CD4-positive, alpha-beta T cell treated with Interleukin-6 at 100 ng/mL for 8 hours (primary cell): ENCODE results near the gene SLC22A23.

ENCODE experiments used
- DNase-seq: peaks from one replicate; pipeline ENCODE4 v3.0.0-alpha.2; 2020; ENCODE audit warnings: mixed read lengths, low spot score

Gene SLC22A23

DNA sequence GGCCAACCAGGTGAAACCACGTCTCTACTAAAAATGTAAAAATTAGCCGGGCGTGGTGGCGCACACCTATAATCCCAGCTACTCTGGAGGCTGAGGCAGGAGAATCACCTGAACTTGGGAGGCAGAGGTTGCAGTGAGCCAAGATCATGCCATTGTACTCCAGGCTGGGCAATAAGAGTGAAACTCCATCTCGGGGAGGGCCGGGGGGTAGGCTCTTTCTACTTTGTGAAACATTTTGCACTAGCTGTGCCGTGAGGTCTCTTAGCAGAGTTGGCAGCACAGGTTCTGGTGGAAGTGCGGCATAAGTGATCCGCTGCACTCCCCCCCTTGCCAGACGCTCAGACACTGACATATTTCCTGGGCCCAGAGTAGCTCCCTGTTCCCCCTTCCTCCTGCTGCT, 173.6 kb downstream of the SLC22A23 start:
- DNase-seq: no peak

DNA sequence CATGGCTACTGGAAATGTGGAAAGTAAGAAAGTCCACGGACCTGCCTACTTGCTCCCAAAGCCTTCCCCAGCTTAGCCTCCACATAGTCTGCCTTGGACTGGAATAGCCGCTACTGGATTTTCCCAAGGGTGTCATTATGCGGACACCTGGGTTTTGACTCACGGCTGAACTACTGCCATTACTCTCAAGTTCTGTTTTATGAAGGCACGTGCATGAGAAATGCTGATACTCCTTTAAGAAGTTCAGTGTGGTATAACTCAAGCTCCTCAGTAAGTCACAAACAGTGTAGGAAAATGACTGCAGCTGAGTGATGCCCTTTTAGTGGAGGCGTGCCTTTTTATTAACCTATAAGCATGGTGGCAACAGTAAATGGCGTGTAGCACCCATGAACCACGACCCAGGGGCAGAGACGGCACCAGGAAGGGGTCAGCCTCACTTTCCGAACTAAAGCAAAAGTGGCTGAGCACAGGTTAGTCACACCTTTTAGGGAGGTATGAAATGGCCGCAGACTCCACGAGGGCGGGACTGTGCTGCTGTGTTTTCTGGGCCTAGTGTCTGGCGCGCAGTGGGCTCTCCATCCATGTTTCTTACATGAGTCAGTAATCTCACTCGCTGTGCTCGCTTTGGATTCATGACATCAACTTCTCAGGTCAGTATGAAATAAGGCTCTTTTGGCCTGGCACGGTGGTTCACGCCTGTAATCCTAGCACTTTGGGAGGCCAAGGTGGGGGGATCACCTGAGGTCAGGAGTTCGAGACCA, 174.2 kb downstream of the SLC22A23 start:
- no peak for DNase-seq

DNA sequence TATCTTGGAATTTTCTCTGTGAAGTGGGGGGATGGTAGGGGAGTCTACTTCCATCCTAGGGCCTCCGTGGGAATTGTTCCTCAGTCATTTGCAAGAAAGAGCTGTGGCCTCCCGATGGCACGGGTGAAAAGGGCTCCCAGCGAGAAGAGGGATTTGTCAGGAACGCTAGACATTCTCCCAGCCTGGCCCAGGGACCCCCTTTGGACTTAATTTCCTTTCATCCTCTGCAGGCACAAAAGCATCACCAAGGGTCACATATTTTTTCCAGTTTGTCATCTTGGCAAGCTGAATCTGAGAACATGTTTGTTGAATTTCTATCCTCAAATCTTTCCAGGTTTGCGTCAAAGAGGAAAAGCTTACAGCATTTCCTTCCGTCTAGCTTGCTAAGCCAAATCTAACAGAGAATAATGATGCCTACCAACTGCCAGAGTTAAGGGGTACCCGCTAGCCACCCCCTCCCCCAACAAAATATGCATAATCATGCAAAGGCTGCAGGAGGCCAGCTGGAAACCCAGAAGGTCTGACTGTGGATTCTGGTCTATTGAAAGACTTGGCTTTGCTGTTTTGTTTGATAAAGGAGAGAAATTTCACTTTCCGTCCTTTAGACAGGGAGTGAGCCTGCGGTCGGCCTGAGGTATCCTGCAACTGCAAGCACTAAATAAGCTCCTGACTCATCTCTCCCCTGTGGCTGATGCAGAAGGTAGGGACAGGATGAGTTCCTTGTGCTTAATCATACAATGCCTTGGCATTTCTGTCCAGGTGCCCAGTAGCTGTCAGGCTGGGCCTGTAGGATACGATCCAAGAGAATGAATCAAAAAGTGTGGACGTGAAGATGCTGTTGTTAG, 175.0 kb downstream of the SLC22A23 start:
- DNase-seq: no peak

DNA sequence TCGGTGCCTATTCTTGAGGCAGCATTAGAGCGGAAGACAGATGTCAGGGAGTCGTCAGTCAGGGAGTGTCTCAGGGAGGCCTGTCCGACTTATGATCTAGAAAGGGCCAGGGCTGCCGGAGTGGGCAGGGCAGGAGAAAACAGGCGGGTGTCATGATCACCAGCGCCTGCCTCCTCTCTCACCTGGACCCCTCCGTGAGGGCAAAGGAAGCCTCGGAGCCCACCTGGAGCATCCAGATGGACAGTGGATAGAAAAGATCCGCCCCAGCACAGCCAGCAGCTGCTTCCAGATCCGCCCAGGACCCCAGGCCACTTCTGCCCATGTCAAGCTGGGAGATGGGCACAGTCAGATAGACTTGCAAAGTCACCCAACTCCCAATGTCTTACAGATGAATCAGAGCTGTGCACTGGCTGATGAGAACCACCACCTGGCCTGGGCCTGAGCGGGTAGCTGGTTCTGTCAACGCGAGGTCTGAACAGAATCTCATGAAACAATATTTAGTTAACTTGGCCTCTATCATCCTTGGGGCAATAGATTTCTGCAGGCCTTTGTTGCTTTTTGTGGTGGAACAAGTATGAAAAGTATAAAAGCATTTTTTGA, 175.9 kb downstream of the SLC22A23 start:
- DNase-seq: no peak

DNA sequence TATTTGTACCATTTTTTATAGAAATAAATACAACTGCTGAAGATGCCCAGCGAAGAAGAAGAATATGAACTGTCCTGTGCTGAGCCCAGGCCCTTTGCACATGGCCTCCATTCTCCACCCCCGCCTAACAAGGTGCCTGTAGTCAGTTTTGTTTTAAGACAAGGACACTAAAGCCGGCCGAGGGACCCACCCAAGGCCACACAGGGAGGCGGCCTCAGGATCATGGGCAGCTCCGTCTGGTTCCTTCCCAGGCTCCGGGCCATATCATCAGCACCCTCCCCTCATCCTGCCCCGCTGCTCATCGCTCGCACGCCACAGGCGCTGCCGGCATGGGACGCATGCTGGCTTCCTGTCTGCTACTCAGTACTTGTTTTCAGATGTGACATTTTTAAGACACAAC, 176.8 kb downstream of the SLC22A23 start:
- no peak for DNase-seq

DNA sequence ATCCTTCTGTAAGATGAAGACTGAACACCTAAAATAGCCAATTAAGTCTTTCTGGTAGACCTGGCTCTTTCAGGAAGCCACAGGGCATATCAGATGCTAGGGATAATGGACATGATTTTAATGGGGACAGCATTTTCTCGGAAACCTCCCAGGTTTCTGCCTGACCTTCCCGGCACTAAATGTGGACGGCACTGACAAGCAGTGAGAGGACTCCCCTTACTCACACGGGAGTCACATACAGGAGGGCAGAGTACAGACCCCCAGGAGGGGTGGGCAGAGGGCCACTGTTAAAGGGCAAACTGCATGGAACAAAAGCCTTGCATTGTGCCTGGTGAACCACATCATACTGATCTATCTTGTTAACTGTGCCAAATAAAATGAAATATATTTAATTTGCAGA, 178.2 kb downstream of the SLC22A23 start:
- no peak for DNase-seq

DNA sequence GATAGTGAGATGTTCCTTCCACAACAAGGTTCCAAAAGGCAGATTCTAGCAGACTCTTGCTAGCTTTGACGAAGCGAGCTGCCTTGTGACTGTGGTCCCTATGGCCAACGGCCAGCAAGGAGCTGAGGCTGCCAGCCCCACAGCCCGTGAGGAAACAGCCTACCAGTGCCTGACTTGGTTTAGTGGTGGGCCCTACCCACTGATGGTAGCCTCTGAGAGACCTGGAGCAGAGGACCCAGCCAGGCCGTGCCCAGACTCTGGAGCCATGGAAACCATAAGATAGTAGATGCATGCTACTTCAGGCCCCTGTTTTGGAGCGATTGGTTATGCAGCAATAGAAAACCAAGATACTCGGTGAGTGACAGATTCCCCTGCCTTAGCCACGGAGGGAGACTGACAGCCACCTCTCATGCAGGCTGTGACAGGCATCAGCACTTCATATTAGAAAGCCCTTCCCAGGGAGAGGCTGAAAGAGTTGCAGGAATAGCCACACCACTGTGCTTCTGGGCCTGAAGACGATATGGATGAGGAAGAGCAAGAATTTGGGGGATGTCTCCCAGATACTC, 178.9 kb downstream of the SLC22A23 start:
- DNase-seq: no peak

DNA sequence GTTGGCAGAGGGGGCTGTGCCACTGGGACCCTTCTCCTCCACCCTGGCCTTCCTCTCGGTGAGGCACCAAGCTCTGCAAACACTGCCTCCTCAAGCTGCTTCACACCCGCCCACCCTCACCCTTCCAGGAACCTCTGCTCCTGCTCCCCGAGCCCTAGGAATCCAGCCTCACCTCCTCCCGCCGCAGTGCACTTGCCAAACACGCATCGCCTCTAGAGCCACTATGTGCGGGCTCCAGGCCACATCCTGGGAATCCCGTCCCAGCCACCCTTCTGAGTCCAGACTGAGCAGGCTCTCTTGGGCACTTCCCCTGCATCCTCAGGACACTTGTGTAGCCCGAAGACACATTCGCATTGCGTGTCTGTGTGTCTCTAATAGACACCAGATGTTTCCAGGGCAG, 179.6 kb downstream of the SLC22A23 start:
- no peak for DNase-seq

DNA sequence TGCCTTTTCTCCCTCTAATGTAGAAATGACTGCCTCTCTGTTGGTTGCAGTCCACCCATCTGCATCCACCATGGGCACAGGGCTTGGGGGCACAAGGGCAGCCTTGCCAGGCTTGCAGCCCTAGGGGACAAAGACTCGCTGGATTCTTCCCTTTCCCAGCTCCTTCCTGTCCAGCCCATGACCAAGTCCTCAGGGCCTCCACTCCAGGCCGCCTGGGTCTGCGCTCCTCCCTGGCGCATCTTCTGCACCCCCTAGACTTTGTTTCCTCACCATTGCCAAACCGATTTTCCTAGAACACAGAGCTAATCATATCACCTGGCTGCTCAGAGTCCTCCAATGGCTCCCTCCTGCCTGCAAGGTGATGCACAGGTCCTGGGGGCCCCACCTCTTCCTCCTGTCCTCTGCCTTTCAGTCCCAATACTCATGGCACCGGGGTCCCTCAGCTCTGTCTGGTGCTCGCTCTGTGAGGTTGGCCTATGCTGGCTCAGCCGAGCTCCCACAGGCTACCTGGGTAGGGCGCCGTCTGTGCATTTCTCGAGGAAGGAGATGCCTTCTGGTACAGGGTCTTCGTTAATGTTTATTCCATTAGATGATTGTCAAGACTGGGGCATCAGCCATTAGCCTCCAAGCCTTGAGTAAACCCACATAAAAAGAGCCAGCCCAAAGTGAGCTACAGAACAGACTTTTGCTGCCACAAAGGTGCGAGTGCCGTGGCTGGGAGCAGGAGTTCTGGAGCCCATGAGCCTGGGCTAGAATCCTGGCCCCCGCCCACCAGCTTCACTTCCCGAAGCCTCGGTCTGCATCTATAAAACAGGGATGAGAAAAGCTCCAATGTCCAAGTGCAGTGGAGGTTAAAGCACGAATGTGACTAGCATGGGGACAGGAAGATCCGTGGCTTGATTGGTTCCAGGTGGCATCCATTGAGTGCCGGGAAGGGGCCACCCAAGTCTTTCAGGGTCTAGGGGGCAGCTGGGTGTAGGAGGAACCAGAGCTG, 180.4 kb downstream of the SLC22A23 start:
- no peak for DNase-seq

DNA sequence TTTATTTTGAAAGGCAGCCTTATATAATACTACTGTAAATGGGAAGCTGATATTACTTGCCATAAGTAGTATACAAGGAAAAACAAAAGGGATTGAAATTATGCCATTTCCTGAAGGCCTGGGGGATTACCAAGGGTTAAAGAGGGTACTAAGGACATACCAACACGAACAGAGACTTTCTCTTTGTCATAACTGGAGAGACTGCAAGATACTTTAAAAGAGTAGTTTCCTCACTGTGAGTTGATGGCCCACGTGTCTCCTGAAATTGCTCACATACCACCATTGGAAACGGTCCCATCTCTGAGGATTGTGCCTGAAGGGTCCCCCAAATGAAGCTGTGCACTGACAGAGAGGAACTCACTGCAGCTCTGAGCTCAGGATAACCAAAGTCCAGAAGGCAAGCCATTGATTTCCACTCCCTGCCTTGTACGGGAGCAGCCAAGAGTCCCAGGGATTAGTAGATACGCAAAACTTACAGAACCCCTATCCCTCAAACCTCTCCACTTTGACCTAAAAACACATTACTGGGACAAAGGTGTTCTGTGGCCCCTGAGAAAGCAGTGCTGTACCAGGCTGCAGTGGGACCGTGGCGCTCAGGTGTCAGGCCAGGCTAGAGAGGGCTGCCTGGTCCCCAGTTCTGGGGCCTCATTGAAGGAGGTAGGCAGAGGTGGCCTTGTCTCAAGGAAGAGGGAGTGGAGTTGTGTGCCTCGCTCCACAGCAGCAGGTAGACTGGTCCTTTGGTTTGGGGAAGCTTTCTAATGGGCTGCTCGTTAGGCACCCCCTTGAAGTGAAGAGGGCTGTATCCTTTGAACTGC, 182.9 kb downstream of the SLC22A23 start:
- DNase-seq: no peak

DNA sequence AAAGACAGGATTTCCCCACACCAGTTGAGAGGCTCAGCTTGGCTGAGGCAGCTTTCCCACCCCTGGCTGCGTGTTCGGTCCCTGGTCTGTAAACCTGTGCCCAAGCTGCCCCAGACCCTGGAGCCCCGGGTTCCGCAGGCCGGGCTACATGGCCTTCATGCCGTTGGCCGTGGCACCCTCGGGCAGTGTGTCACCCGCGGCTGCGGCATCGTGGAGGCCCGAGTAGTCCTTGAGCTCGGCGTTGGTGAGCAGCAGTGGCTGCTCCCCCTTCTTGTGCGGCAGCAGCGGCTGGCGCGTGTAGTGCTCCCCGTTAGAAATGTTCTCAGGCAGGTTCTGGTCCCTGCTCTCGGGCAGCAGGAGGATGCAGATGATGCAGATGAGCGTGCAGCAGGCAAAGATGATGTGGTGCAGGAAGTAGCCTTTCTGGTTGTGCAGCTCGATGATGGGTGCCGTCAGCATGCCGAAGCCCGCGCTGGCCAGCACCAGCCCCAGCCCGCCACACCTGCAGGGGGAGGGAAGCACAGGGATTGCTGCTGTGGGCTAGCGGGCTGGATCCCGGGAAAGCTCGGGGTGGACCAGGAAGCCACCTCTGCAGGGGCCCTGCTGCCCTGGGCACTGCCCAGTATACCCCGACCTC, 183.8 kb downstream of the SLC22A23 start:
- no peak for DNase-seq

DNA sequence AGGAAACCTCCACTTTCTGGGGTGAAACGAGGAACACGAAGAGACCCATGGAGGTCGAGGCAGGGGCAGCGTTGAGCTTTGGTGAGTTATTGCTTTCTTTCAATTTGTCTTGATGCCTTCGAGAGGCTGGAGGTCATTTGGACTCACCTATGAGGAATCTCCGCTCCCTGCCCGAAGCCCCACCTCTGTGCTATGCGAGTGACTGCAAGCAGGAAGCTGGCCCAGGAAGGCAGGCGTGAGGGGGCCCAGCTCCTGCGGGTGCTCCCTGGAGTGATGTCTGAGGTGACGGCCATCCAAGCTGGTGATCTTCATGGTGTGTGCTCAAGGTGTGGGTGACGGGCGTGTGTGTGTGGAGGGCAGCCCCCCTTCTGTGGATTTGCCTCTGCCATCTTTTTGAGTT, 185.1 kb downstream of the SLC22A23 start:
- DNase-seq: no peak

DNA sequence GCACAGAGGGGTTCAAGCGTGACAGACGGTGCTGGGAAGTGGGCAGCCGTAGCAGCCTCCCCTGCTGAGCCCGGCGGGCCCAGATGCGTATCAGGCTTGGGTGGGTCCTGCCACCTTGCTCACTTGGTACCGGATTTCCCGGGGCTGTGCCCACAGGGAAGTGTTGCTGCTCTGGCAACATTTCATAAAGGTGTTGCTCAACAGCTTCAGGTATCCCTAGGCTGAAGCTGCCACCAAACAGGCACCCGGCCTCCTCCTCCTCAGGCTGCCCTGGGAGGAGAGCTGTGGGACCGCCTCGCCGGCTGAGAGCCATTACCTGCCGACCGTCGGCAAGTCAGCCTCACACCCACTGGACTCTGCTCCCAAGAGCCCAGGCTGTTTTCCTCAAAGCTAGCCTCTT, 186.6 kb downstream of the SLC22A23 start:
- DNase-seq: no peak

DNA sequence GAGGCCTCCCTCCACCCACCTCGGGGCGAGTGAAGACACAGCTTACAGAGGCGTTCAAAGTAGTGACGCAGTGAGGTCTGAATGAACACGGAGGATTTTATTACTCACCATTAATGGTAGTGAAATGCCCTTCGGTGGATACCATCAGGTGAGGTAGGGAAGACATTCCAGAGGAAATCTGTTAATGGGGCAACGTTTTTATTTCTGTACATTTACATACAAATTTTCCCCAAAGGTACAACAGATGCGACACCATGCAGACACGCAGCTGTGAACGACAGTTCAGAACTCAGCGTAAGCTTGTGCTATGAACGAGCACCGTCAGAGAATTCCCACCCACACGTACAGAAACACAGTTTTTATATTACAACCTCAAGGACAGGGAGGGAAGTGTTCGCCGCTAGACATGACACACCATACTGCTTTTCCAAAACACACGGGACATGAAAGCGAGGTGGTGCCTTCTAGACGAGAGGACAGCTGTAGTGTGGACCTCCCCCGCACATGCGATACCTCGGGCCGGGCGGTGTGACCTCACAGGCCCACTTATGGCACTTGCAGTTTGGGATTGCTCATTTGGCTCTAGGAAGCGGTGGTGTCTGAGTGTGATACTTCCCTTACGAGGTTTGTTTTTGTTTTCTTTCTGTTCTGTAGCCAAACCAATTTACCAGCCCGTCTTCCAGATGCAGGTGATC, 187.4 kb downstream of the SLC22A23 start:
- DNase-seq: no peak

DNA sequence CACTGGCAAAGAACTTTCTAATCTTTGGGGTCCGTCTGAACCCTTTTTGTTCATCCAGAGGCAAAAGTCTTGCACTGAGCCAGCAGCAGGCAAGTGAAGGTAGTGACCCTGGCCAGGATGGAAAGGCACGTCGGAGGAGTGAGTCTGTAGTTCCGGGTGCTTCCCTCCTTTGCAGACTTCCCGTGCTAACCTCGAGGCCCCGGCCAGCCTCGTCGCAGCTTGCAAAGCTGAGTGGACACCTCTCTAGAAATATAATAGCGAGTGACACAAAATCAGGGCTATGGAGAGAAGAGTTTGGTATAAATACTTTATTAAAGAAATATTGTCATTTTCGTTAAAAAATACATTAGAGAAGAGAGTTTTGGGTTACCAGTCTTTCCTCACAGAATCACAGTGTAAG, 188.2 kb downstream of the SLC22A23 start:
- DNase-seq: no peak

DNA sequence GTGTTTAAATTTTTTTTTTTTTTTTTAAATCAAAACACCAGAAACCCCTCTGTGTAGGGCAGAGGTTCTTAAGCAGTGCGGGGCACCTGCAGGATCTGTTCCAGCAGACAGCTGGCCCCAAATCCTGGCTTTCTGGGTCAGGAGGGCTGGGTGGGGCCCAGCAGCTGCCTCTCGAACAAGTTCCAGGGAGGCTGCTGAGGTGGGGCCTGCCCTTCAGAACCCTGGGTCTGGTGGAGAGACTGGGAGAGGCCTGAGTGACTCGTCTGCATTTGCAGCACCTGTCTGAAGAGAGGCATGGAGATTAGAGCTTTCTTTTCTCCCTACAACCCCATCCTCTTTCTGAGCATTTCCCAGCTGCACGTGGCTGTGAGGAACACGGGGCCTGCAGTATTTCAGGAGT, 189.7 kb downstream of the SLC22A23 start:
- DNase-seq: no peak

DNA sequence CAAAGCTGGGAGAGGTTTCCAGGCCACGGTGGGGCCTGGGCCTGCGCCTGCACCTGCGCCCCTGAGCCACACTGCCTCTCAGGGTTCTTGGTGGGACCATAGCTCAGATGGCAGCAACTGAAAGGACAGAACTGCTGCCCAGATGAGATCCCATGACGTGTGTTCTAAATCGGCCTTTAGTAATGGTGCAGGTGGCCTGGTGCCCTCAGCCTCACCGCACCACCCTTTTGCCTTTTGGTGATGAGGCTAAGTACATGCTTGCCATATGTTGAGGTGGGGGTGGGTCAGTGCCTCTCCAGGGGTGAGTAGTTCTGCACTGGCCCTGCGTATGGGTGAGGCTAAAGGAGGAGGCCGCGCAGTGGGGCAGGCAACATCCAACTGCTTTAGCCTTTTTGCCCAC, 190.7 kb downstream of the SLC22A23 start:
- DNase-seq: no peak

DNA sequence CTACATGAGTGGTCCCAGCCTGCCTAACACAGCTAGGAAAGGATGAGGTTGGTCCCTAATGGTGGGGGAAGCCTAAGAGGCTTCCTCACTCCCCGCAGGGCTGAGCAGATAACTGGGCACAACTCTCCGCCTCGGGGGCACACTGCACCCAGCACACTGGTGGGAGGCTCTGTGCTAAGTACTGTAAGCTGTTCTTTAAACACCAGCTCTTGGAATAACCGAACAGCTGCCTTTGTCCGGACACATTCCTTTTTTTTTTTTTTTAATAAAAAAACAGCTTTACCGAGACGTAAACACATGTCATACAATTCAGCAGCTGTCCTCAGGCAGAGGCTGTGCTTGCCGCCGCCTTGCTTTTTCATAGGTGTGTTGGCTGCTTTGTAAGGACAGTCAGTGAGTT, 191.2 kb downstream of the SLC22A23 start:
- no peak for DNase-seq

DNA sequence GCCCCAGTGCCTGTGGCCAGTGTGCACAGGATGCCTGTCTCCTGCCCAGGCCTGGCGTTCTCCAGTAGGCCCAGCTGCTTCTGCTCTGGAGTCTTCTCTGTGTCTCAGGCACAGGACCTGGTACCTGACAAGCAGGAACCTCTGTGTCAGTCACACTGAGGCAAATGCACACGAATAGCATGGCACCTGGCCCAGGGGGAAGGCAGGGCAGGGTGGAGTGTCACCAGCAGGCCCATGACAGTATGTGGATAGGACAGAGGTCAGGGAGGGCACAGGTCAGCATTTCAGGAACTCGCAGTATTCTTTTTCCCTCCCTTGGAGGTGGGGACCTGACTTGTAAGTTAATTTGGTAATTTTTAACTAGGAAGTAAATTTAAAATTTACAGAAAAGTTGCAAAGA, 192.5 kb downstream of the SLC22A23 start:
- no peak for DNase-seq

DNA sequence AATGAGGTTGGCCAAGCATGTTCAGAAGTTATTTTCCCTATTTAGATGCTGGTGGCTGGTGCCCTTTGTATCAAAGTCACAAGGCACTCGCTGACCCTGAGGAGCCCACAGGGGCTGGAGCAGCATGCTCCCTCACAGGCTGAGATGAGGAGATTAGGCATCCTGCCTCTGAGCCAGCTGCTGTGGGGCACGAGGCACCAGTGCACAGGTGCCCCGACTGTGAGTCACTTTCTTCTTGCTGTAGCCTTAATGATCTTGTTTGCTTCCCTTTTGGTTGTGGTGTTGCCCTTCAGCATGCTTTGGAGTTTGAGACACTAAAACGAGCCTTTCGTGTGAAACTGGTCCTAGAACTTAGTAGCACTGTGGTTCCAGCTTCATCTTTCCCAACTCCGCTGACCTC, 193.8 kb downstream of the SLC22A23 start:
- no peak for DNase-seq
